ENCODE data around the gene AP2B1.

AP2B1 gene

GRCh38 chr17:35543856-35544255 lies 43.3 kb upstream of the AP2B1 start:
- H3K9ac ChIP-seq (ENCODE audit: low read length) = no peak overlapping the region
- no peaks in the 10 kb centered on the region for H3K36me3 ChIP-seq (ENCODE audit: low read length)
- no peak for TF ChIP-seq CTCF (IDR thresholded peaks at IDR 0.05; ENCODE audit: insufficient read depth, low read length, poor library complexity, severe bottlenecking)
- TF ChIP-seq EZH2phosphoT487 (conservative IDR thresholded peaks at IDR 0.05; ENCODE audit: low read length) = no peak
- no peak overlapping the region for H3K27ac ChIP-seq (ENCODE audit: low read depth, low read length)
- H3K27me3 ChIP-seq (ENCODE audit: low read length) = no peaks in the 10 kb centered on the region
- H3K9me2 ChIP-seq (replicated peaks; ENCODE audit: insufficient read depth, low read length) = no peaks in the 10 kb centered on the region
- H3K79me2 ChIP-seq (ENCODE audit: insufficient read depth, low read length) = no peaks in the 10 kb centered on the region
- H3K4me3 ChIP-seq (ENCODE audit: insufficient read depth, low read length, poor library complexity, severe bottlenecking) = no peak overlapping the region
- H3K4me2 ChIP-seq (ENCODE audit: low read depth, low read length, poor library complexity, severe bottlenecking) = no peak overlapping the region
- no peaks in the 10 kb centered on the region for H3K9me3 ChIP-seq (ENCODE audit: insufficient read depth, low read length)
- no peak overlapping the region for H2AFZ ChIP-seq (ENCODE audit: low read depth, low read length, severe bottlenecking)
- no peaks in the 10 kb centered on the region for H3F3A ChIP-seq (ENCODE audit: insufficient read depth)
- H4K20me1 ChIP-seq (ENCODE audit: low read depth, low read length) = no peaks in the 10 kb centered on the region

DNA sequence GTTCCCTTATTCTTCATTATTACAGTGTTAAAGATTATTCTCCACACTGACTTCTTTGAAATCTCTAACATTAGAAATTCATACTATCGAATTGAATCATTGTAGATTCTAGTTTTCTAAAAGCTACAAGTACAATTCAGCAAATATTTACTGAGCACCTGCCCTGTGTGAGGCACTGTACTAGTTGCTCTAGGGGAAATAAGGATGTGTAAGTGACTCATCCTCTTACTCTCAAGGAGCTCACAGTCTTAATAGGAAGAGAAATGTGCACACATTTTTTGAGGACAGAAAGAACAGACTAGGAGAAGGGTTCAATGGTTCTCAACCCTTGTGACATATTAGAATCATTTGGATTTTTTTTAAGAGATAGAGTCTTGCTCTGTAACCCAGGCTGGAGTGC lies 42.0 kb upstream of the AP2B1 start:
- no peaks in the 10 kb centered on the region for H3K9me3 ChIP-seq (ENCODE audit: insufficient read depth, low read length)
- no peak overlapping the region for H3K27ac ChIP-seq (ENCODE audit: low read depth, low read length)
- H3K4me3 ChIP-seq (ENCODE audit: insufficient read depth, low read length, poor library complexity, severe bottlenecking) = no peak overlapping the region
- H3F3A ChIP-seq (ENCODE audit: insufficient read depth) = no peaks in the 10 kb centered on the region
- no peaks in the 10 kb centered on the region for H3K79me2 ChIP-seq (ENCODE audit: insufficient read depth, low read length)
- TF ChIP-seq EZH2phosphoT487 (conservative IDR thresholded peaks at IDR 0.05; ENCODE audit: low read length) (no peak), CTCF (IDR thresholded peaks at IDR 0.05; ENCODE audit: insufficient read depth, low read length, poor library complexity, severe bottlenecking) (no peak)
- no peaks in the 10 kb centered on the region for H3K36me3 ChIP-seq (ENCODE audit: low read length)
- no peak overlapping the region for H2AFZ ChIP-seq (ENCODE audit: low read depth, low read length, severe bottlenecking)
- H3K27me3 ChIP-seq (ENCODE audit: low read length) = no peaks in the 10 kb centered on the region
- no peaks in the 10 kb centered on the region for H4K20me1 ChIP-seq (ENCODE audit: low read depth, low read length)
- no peak overlapping the region for H3K4me2 ChIP-seq (ENCODE audit: low read depth, low read length, poor library complexity, severe bottlenecking)
- H3K9me2 ChIP-seq (replicated peaks; ENCODE audit: insufficient read depth, low read length) = no peaks in the 10 kb centered on the region
- H3K9ac ChIP-seq (ENCODE audit: low read length) = no peak overlapping the region

DNA sequence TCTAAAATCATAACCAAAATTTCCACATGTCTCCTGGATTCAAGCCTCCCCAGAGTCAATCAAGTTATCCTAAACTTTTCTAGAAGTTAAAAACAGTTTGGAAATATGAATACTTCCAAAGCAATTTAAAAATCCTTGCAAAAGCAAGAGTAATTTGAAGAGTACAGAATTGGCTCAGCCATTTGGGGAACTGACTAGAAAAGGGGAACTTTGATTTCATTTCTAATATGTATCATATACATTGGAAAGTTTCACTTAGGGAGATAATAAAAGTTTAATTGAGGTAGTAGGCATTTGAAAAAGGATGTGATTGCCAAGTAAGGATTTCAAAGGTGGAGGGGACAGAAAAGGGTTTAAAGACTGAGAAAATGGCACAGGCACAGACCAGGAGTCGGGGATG lies 40.6 kb upstream of the AP2B1 start:
- Histone ChIP-seq H3K27me3 (ENCODE audit: low read length) (no peaks in the 10 kb centered on the region), H3K4me2 (ENCODE audit: low read depth, low read length, poor library complexity, severe bottlenecking) (no peak overlapping the region), H3K4me3 (ENCODE audit: insufficient read depth, low read length, poor library complexity, severe bottlenecking) (no peak overlapping the region), H3K79me2 (ENCODE audit: insufficient read depth, low read length) (no peaks in the 10 kb centered on the region), H4K20me1 (ENCODE audit: low read depth, low read length) (no peaks in the 10 kb centered on the region), H3F3A (ENCODE audit: insufficient read depth) (no peaks in the 10 kb centered on the region), H3K9me3 (ENCODE audit: insufficient read depth, low read length) (no peaks in the 10 kb centered on the region), H2AFZ (ENCODE audit: low read depth, low read length, severe bottlenecking) (no peak overlapping the region), H3K9ac (ENCODE audit: low read length) (no peak overlapping the region), H3K9me2 (replicated peaks; ENCODE audit: insufficient read depth, low read length) (no peaks in the 10 kb centered on the region), H3K27ac (ENCODE audit: low read depth, low read length) (no peak overlapping the region), H3K36me3 (ENCODE audit: low read length) (no peaks in the 10 kb centered on the region)
- TF ChIP-seq EZH2phosphoT487 (conservative IDR thresholded peaks at IDR 0.05; ENCODE audit: low read length) = no peak

- no peak overlapping the region for H3K4me3 ChIP-seq (ENCODE audit: insufficient read depth, low read length, poor library complexity, severe bottlenecking)
- no peaks in the 10 kb centered on the region for H3K79me2 ChIP-seq (ENCODE audit: insufficient read depth, low read length)
- H2AFZ ChIP-seq (ENCODE audit: low read depth, low read length, severe bottlenecking) = no peak overlapping the region
- TF ChIP-seq EZH2phosphoT487 (conservative IDR thresholded peaks at IDR 0.05; ENCODE audit: low read length) (no peak), CTCF (IDR thresholded peaks at IDR 0.05; ENCODE audit: insufficient read depth, low read length, poor library complexity, severe bottlenecking) (no peak)
- H3K27me3 ChIP-seq (ENCODE audit: low read length) = no peaks in the 10 kb centered on the region
- H3K27ac ChIP-seq (ENCODE audit: low read depth, low read length) = no peak overlapping the region
- H4K20me1 ChIP-seq (ENCODE audit: low read depth, low read length) = no peaks in the 10 kb centered on the region
- H3K9me2 ChIP-seq (replicated peaks; ENCODE audit: insufficient read depth, low read length) = no peaks in the 10 kb centered on the region
- no peaks in the 10 kb centered on the region for H3K9me3 ChIP-seq (ENCODE audit: insufficient read depth, low read length)
- H3K36me3 ChIP-seq (ENCODE audit: low read length) = no peaks in the 10 kb centered on the region
- no peak overlapping the region for H3K9ac ChIP-seq (ENCODE audit: low read length)
- no peak overlapping the region for H3K4me2 ChIP-seq (ENCODE audit: low read depth, low read length, poor library complexity, severe bottlenecking)
- no peaks in the 10 kb centered on the region for H3F3A ChIP-seq (ENCODE audit: insufficient read depth)
Measured at GRCh38 chr17:35548208-35548810, 38.8 kb upstream of the AP2B1 start.

All from SU-DHL-6 (cell line).